KMS-11 (cell line): ENCODE data around the gene TMEM114.
"Not testable (repeated sequence)": the region's sequence is repeated elsewhere in the genome, so short reads cannot be mapped to it uniquely, and the experiment has no call there.

Source experiments
- H2AFZ ChIP-seq: fragments of 200-600 bp; sonication (generic); 2 replicates; pipeline ENCODE4 v1.6.1; 2016; ENCODE audit warnings: antibody characterized with exemption, mixed run types, low read depth
- H3K27ac ChIP-seq: fragments of 200-600 bp; sonication (generic); 2 replicates; pipeline ENCODE4 v1.6.1; 2016; ENCODE audit warnings: mild to moderate bottlenecking, mixed run types
- H3K27me3 ChIP-seq: fragments of 200-600 bp; sonication (generic); 2 replicates; pipeline ENCODE4 v1.6.1; 2017; ENCODE audit warnings: mild to moderate bottlenecking, low read depth, mixed run types, moderate library complexity; ENCODE audit not compliant: insufficient read depth
- H3K36me3 ChIP-seq: fragments of 200-600 bp; sonication (generic); 2 replicates; pipeline ENCODE4 v1.6.1; 2017; ENCODE audit warnings: mild to moderate bottlenecking, mixed run types; ENCODE audit not compliant: insufficient read depth
- H3K4me1 ChIP-seq: fragments of 200-600 bp; sonication (generic); 2 replicates; pipeline ENCODE4 v1.6.1; 2016; ENCODE audit warnings: mild to moderate bottlenecking, low read depth, mixed run types; ENCODE audit not compliant: poor library complexity, severe bottlenecking
- H3K4me2 ChIP-seq: fragments of 200-600 bp; sonication (generic); 2 replicates; pipeline ENCODE4 v1.7.0; 2016; ENCODE audit warnings: mild to moderate bottlenecking, mixed run types
- H3K4me3 ChIP-seq: fragments of 200-600 bp; sonication (generic); IDR thresholded peaks from 2 replicates; pipeline ENCODE4 v1.6.1; 2017; ENCODE audit warnings: low read depth, low read length, mixed read lengths; ENCODE audit not compliant: insufficient read depth
- H3K79me2 ChIP-seq: fragments of 200-600 bp; sonication (generic); 2 replicates; pipeline ENCODE4 v1.6.1; 2016; ENCODE audit warnings: low read depth, mixed run types; ENCODE audit not compliant: insufficient read depth
- H3K9ac ChIP-seq: fragments of 200-600 bp; sonication (generic); 2 replicates; pipeline ENCODE4 v1.6.1; 2016; ENCODE audit warnings: mild to moderate bottlenecking, mixed run types
- H4K20me1 ChIP-seq: fragments of 200-600 bp; sonication (generic); 2 replicates; pipeline ENCODE4 v1.6.1; 2016; ENCODE audit warnings: mild to moderate bottlenecking, mixed run types; ENCODE audit not compliant: insufficient read depth
- CTCF ChIP-seq: fragments of 200-600 bp; sonication (generic); conservative IDR thresholded peaks from 2 replicates; pipeline ENCODE4 v1.6.1; 2017; ENCODE audit warnings: low read depth, mild to moderate bottlenecking, antibody characterized with exemption, low read length, moderate library complexity, mixed read lengths

Gene TMEM114

GRCh38 chr16:8564934-8565345 is 25.4 kb downstream of the TMEM114 start:
- Histone ChIP-seq H3K27me3 (no peaks in the 10 kb centered on the region), H3K9ac (no peak overlapping the region), H3K4me3 (no peak overlapping the region), H3K4me2 (no peak overlapping the region), H3K4me1 (no peaks in the 10 kb centered on the region), H3K79me2 (no peaks in the 10 kb centered on the region), H4K20me1 (no peaks in the 10 kb centered on the region), H3K27ac (no peak overlapping the region), H3K36me3 (no peaks in the 10 kb centered on the region), H2AFZ (no peak overlapping the region)
- no peak for TF ChIP-seq CTCF

GRCh38 chr16:8563944-8564540 is 26.3 kb downstream of the TMEM114 start:
- H3K27me3 ChIP-seq, H3K9ac ChIP-seq, H3K79me2 ChIP-seq, H3K27ac ChIP-seq, H3K4me2 ChIP-seq, H4K20me1 ChIP-seq, H3K4me3 ChIP-seq, H3K4me1 ChIP-seq, H3K36me3 ChIP-seq, H2AFZ ChIP-seq: not testable (repeated sequence)

GRCh38 chr16:8561496-8561895 is 28.8 kb downstream of the TMEM114 start:
- Histone ChIP-seq H3K4me1 (no peaks in the 10 kb centered on the region), H3K36me3 (no peaks in the 10 kb centered on the region), H3K27ac (no peak overlapping the region), H3K9ac (no peak overlapping the region), H2AFZ (no peak overlapping the region), H4K20me1 (no peaks in the 10 kb centered on the region), H3K4me3 (no peak overlapping the region), H3K79me2 (no peaks in the 10 kb centered on the region), H3K4me2 (no peak overlapping the region), H3K27me3 (no peaks in the 10 kb centered on the region)
- TF ChIP-seq CTCF, result no peak

GRCh38 chr16:8555400-8555799 is 34.9 kb downstream of the TMEM114 start:
- no peak overlapping the region for H3K4me3 ChIP-seq
- no peak overlapping the region for H2AFZ ChIP-seq
- H3K4me1 ChIP-seq, result no peaks in the 10 kb centered on the region
- no peak overlapping the region for H3K9ac ChIP-seq
- no peak overlapping the region for H3K4me2 ChIP-seq
- H3K27me3 ChIP-seq, result no peaks in the 10 kb centered on the region
- H3K79me2 ChIP-seq, result no peaks in the 10 kb centered on the region
- H4K20me1 ChIP-seq, result no peaks in the 10 kb centered on the region
- no peak for TF ChIP-seq CTCF
- H3K36me3 ChIP-seq, result no peaks in the 10 kb centered on the region
- no peak overlapping the region for H3K27ac ChIP-seq

GRCh38 chr16:8554881-8555280 is 35.4 kb downstream of the TMEM114 start:
- no peak overlapping the region for H3K9ac ChIP-seq

More at GRCh38 chr16:8554881-8555280, 35.4 kb downstream of the TMEM114 start:
- no peak overlapping the region for H3K4me3 ChIP-seq
- H2AFZ ChIP-seq, result no peak overlapping the region
- H3K27me3 ChIP-seq, result no peaks in the 10 kb centered on the region
- no peak overlapping the region for H3K27ac ChIP-seq
- no peak overlapping the region for H3K4me2 ChIP-seq
- H3K4me1 ChIP-seq, result no peaks in the 10 kb centered on the region
- no peak for TF ChIP-seq CTCF
- H3K36me3 ChIP-seq, result no peaks in the 10 kb centered on the region
- no peaks in the 10 kb centered on the region for H4K20me1 ChIP-seq
- no peaks in the 10 kb centered on the region for H3K79me2 ChIP-seq
